Kidney epithelial cell (primary cell): ENCODE results near the gene RUNX1. TPM values are rescaled to one million over a fixed set of nuclear protein-coding genes. Genes with fewer than 3 reads are reported as not detected.

Source experiments
- DNase-seq: peaks from one replicate; pipeline ENCODE4 v3.0.0-alpha.2; 2010; ENCODE audit warnings: low read depth
- H3K27me3 ChIP-seq: 2 replicates; pipeline ENCODE4 v1.6.0; 2011; ENCODE audit warnings: low read length; ENCODE audit not compliant: control insufficient read depth, insufficient read depth
- H3K36me3 ChIP-seq: 2 replicates; pipeline ENCODE4 v1.5.1; 2011; ENCODE audit warnings: low read length; ENCODE audit not compliant: control insufficient read depth, insufficient read depth
- H3K4me3 ChIP-seq: 2 replicates; pipeline ENCODE4 v1.5.1; 2011; ENCODE audit warnings: low read depth, mild to moderate bottlenecking, control low read depth, low read length
- CTCF ChIP-seq: IDR thresholded peaks from 2 replicates; pipeline ENCODE4 v1.5.1; 2011; ENCODE audit warnings: mild to moderate bottlenecking, moderate library complexity, low read length, control low read depth, inconsistent platforms; ENCODE audit not compliant: insufficient read depth, poor library complexity, severe bottlenecking
- total RNA-seq: library from RNA; depleted of rRNA; stranded (reverse); fragments of >200 nt; gene quantifications from 2 replicates; pipeline ENCODE4 v1.2.3, GENCODE V29; 2015

Gene RUNX1
- total RNA-seq, 1 donor from 2014 or later = 43.0 TPM

GRCh38 chr21:34836103-34836932 lies 212.8 kb downstream of the RUNX1 start:
- no peak for TF ChIP-seq CTCF
- DNase-seq = peak; percentile 96
- Histone ChIP-seq H3K27me3 (no peaks in the 10 kb centered on the region), H3K36me3 (peaks cover 2% of the 10 kb centered on the region), H3K4me3 (no peak overlapping the region)

DNA sequence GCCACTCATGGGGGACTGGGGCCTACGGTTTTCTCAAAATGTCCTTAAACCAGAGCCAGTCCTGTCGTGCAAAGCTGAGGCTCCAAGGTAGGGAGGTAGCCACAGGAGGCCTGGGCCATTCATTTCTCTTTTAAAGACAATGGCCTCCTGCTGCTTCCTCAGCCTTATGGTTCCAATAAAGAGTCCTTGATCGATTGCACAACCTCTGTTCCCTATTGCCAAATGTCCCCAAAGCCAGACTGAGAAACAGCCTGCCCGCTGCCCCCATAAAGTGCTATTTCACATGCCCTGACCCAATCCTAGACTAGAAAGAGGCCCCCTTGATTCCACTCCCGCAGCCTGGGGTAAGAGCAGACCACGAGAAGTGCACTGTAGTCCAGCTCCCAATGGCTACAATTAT lies 213.6 kb downstream of the RUNX1 start:
- H3K36me3 ChIP-seq = peaks cover 2% of the 10 kb centered on the region
- H3K27me3 ChIP-seq = no peaks in the 10 kb centered on the region
- no peak for TF ChIP-seq CTCF
- DNase-seq = no peak
- H3K4me3 ChIP-seq = no peak overlapping the region

- DNase-seq = no peak
- Histone ChIP-seq H3K36me3 (peaks cover 3% of the 10 kb centered on the region), H3K4me3 (no peak overlapping the region), H3K27me3 (no peaks in the 10 kb centered on the region)
- TF ChIP-seq CTCF = no peak
Measured at GRCh38 chr21:34834852-34835501, 214.1 kb downstream of the RUNX1 start.

GRCh38 chr21:34834290-34834689 lies 214.8 kb downstream of the RUNX1 start:
- no peak overlapping the region for H3K4me3 ChIP-seq
- H3K27me3 ChIP-seq = no peaks in the 10 kb centered on the region
- no peak for DNase-seq
- TF ChIP-seq CTCF = no peak
- H3K36me3 ChIP-seq = peaks cover 3% of the 10 kb centered on the region

DNA sequence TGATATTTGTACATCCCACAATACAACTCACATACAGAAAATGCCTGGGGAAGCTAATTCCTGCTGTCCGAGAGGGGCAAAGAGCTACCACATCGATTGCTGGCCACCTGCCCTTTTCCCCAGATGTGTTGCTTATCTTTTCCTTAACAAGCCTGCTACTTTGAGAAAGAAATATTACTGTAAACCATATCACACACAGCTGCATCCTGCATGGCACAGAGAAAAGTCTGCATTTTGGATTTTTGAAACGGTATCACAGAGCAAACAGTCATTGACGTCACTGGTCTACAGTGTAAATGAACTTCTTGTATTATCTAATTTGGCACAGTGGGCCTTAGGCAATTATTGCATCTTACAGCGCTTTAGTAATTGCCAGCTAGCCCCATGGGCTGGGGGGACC lies 215.6 kb downstream of the RUNX1 start:
- H3K36me3 ChIP-seq = peaks cover 5% of the 10 kb centered on the region
- H3K4me3 ChIP-seq = no peak overlapping the region
- no peak for TF ChIP-seq CTCF
- no peaks in the 10 kb centered on the region for H3K27me3 ChIP-seq
- DNase-seq = no peak
